ENCODE results near the gene HMG20B. TPM values are rescaled to one million over a fixed set of nuclear protein-coding genes. Genes with fewer than 3 reads are reported as not detected.

The HMG20B gene
- total RNA-seq, 1 donor from 2014 or later, result 51.4 TPM

DNA sequence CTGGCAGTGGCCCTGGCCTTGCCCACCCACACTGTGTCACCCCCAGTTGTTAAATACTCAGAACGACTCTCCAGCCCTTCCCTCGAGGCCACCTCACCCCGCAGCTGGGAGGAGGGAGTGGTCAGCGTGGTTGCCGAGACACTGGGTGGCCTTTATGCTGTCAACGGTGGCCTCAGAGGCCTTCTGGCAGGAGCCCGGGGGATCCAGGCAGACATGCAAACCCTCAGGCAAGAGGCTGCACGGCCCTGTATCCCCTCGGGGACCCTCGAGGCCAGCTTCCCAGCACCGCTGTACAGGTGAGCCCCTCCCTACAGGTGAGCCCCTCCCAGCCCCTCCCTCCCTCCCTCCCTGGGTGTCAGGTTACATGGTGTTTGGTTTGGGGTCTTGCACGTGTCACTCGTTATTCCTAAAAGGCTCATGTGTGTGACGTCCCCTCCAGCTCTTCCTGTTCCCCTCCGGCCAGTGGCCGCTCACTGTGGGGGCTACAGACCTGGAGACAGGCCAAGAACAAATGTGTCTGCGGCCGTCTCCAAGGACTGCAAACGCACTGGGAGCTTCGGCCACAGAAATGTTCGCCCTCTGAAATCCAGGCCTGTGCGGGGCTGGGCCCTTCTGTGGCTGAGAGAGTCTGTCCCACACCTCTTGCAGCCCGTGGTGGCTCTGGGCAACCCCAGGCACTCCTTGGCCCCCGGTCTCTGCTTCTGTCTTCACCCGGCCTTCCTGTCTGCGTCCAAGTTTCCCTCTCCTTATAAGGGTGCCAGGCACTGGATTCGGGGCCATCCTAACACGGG lies 33.6 kb upstream of the HMG20B start, which contains the start of gene TEKTIP1:
TSS of gene TEKTIP1 (plus strand) at position 210 of the 791 bp plus-strand sequence. CDS start at position 214, 4 bp downstream.
- H3K27ac ChIP-seq, result no peak within 1 kb of the TSS
- no peak within 1 kb of the TSS for H3K4me2 ChIP-seq
- no peaks in the 10 kb centered on the region for H3K4me1 ChIP-seq
- H3K4me1 Mint-ChIP-seq, result peaks cover 13% of the 10 kb centered on the region
- no peaks in the 10 kb centered on the region for H3K36me3 ChIP-seq
- H4K20me1 ChIP-seq (ENCODE audit: low read depth), result peaks cover 33% of the 10 kb centered on the region
- H3F3A ChIP-seq (ENCODE audit: low read depth), result peaks cover 6% of the 10 kb centered on the region
- no peaks in the 10 kb centered on the region for H3K9me3 ChIP-seq (ENCODE audit: low read depth)
- H3K4me3 Mint-ChIP-seq, result peak within 1 kb of the TSS; percentile 30
- H3K9ac ChIP-seq, result no peak within 1 kb of the TSS
- no peak within 1 kb of the TSS for H3K4me3 ChIP-seq
- TF ChIP-seq EZH2 (IDR thresholded peaks at IDR 0.05), result no peak
- TF ChIP-seq EZH2phosphoT487 (IDR thresholded peaks at IDR 0.05), result no peak
- TF ChIP-seq, protein P1, sequence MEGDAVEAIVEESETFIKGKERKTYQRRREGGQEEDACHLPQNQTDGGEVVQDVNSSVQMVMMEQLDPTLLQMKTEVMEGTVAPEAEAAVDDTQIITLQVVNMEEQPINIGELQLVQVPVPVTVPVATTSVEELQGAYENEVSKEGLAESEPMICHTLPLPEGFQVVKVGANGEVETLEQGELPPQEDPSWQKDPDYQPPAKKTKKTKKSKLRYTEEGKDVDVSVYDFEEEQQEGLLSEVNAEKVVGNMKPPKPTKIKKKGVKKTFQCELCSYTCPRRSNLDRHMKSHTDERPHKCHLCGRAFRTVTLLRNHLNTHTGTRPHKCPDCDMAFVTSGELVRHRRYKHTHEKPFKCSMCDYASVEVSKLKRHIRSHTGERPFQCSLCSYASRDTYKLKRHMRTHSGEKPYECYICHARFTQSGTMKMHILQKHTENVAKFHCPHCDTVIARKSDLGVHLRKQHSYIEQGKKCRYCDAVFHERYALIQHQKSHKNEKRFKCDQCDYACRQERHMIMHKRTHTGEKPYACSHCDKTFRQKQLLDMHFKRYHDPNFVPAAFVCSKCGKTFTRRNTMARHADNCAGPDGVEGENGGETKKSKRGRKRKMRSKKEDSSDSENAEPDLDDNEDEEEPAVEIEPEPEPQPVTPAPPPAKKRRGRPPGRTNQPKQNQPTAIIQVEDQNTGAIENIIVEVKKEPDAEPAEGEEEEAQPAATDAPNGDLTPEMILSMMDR (IDR thresholded peaks at IDR 0.05), result no peak
- H2AFZ ChIP-seq (replicated peaks), result no peak within 1 kb of the TSS
- H3K27ac Mint-ChIP-seq, result peak within 1 kb of the TSS; percentile 46
- no peaks in the 10 kb centered on the region for H3K9me3 Mint-ChIP-seq
- H3K36me3 Mint-ChIP-seq, result peaks cover 10% of the 10 kb centered on the region
- no peaks in the 10 kb centered on the region for H3K79me2 ChIP-seq (ENCODE audit: low read depth)
- H3K27me3 ChIP-seq, result no peaks in the 10 kb centered on the region
- peak; percentile 41 for DNase-seq (ENCODE audit: low spot score)
- H3K27me3 Mint-ChIP-seq (ENCODE audit: insufficient read depth, low read depth), result peaks cover 12% of the 10 kb centered on the region

DNA sequence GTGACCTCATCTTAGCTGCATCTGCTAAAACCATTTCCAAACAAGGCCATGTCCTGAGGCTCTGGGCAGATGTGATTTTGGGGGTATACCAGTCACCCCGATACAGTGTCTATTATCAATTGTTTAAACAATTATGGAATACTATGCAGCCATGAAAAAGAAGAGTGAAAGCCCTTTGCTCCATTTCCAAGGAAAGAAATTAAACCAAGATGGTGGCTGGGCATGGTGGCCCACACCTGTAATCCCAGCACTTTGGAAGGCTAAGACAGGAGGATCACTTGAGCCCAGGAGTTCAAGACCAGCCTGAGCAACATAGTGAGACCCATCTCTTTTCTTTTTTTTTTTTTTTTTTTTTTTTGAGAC lies 33.0 kb upstream of the HMG20B start:
- DNase-seq (ENCODE audit: low spot score), result no peak
- Mint-ChIP-seq H3K9me3 (no peaks in the 10 kb centered on the region), H3K4me3 (peak overlapping the region; percentile 30), H3K36me3 (peaks cover 8% of the 10 kb centered on the region), H3K27ac (no peak overlapping the region), H3K27me3 (ENCODE audit: insufficient read depth, low read depth) (peaks cover 12% of the 10 kb centered on the region), H3K4me1 (peaks cover 13% of the 10 kb centered on the region)
- no peak overlapping the region for H3K4me3 ChIP-seq
- H4K20me1 ChIP-seq (ENCODE audit: low read depth), result peaks cover 37% of the 10 kb centered on the region
- no peak overlapping the region for H3K27ac ChIP-seq
- H3K27me3 ChIP-seq, result no peaks in the 10 kb centered on the region
- H3K36me3 ChIP-seq, result no peaks in the 10 kb centered on the region
- no peak overlapping the region for H3K9ac ChIP-seq
- H2AFZ ChIP-seq (replicated peaks), result no peak overlapping the region
- TF ChIP-seq EZH2 (IDR thresholded peaks at IDR 0.05), result no peak
- no peak for TF ChIP-seq EZH2phosphoT487 (IDR thresholded peaks at IDR 0.05)
- TF ChIP-seq, protein P1 (IDR thresholded peaks at IDR 0.05), result no peak
- H3K79me2 ChIP-seq (ENCODE audit: low read depth), result no peaks in the 10 kb centered on the region
- no peaks in the 10 kb centered on the region for H3K4me1 ChIP-seq
- H3K9me3 ChIP-seq (ENCODE audit: low read depth), result no peaks in the 10 kb centered on the region
- peaks cover 6% of the 10 kb centered on the region for H3F3A ChIP-seq (ENCODE audit: low read depth)
- H3K4me2 ChIP-seq, result no peak overlapping the region

DNA sequence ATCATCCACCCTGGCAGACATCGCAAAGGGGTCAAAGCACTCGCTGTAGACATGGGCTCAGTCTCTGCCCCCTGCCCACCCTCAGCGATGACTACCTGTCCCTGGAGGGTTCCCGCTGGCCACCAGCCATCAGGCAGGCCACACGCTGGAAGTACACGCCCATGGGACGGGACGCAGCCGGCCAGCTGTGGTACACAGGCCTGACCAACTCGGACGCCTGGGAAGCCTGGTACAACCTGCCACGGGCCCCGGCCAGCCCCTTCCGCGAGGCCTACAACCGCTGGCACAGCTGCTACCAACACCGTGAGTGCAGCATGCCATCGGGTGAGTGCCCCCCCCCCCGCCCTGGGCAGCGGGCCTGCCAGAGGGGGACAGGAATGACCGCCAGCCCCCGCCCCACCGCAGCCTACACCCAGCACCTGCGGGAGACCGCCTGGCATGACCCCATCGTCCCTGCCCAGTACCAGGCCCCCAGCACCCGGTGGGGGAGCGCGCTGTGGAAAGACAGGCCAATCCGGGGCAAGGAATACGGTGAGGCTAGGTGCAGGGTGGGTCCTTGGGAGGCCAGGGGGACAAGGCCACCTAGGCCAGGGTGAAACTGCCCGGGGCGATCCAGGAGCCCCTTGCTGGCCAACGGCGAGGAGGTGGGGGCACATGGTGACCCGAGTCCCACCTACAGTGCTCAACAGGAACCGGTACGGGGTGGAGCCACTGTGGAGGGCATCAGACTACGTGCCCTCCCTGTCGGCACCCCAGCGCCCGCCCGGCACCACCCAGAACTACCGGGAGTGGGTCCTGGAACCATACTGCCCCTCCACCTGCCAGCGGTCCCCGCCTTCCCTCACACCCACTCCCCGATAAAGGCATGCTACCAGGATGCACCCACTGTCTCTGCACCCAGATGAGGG lies 29.3 kb upstream of the HMG20B start:
- DNase-seq (ENCODE audit: low spot score), result no peak
- Histone ChIP-seq H3F3A (ENCODE audit: low read depth) (peaks cover 11% of the 10 kb centered on the region), H3K4me1 (no peaks in the 10 kb centered on the region), H3K9ac (no peak overlapping the region), H3K36me3 (no peaks in the 10 kb centered on the region), H3K79me2 (ENCODE audit: low read depth) (no peaks in the 10 kb centered on the region), H3K27ac (no peak overlapping the region), H2AFZ (replicated peaks) (no peak overlapping the region), H4K20me1 (ENCODE audit: low read depth) (peaks cover 46% of the 10 kb centered on the region), H3K27me3 (no peaks in the 10 kb centered on the region), H3K4me3 (no peak overlapping the region), H3K9me3 (ENCODE audit: low read depth) (no peaks in the 10 kb centered on the region), H3K4me2 (no peak overlapping the region)
- TF ChIP-seq, protein P1 (IDR thresholded peaks at IDR 0.05), result no peak
- TF ChIP-seq EZH2phosphoT487 (IDR thresholded peaks at IDR 0.05) (no peak), EZH2 (IDR thresholded peaks at IDR 0.05) (no peak)
- Mint-ChIP-seq H3K4me3 (no peak overlapping the region), H3K27ac (no peak overlapping the region), H3K9me3 (no peaks in the 10 kb centered on the region), H3K27me3 (ENCODE audit: insufficient read depth, low read depth) (peaks cover 12% of the 10 kb centered on the region), H3K36me3 (peaks cover 4% of the 10 kb centered on the region), H3K4me1 (peaks cover 7% of the 10 kb centered on the region)
